Neural crest cell (in vitro differentiated cells): Measurements from ENCODE around the gene ALOXE3. TPM values are rescaled to one million over a fixed set of nuclear protein-coding genes. Genes with fewer than 3 reads are reported as not detected.
A peak's percentile ranks its signal among the peaks of the same experiment; 100 is the strongest.

Experiments
- DNase-seq: peaks from one replicate; pipeline ENCODE4 v3.0.0; 2021; ENCODE audit warnings: low read depth, mixed read lengths, low spot score
- H3K27ac Mint-ChIP-seq: one replicate; pipeline ENCODE4 v1.8.0; 2021; ENCODE audit warnings: mild to moderate bottlenecking, mixed read lengths; ENCODE audit not compliant: unreplicated experiment
- H3K27me3 Mint-ChIP-seq: 2 replicates; pipeline ENCODE4 v1.8.0; 2021; ENCODE audit warnings: low read depth, mild to moderate bottlenecking, mixed read lengths
- H3K36me3 Mint-ChIP-seq: 2 replicates; pipeline ENCODE4 v1.8.0; 2021; ENCODE audit warnings: low read depth, mild to moderate bottlenecking, mixed read lengths
- H3K4me1 Mint-ChIP-seq: 2 replicates; pipeline ENCODE4 v1.8.0; 2021; ENCODE audit warnings: mixed read lengths
- H3K4me3 Mint-ChIP-seq: one replicate; pipeline ENCODE4 v1.8.0; 2021; ENCODE audit warnings: mild to moderate bottlenecking, mixed read lengths
- H3K9me3 Mint-ChIP-seq: 2 replicates; pipeline ENCODE4 v1.8.0; 2021; ENCODE audit warnings: mixed read lengths
- total RNA-seq: library from RNA; stranded (reverse); gene quantifications from 2 replicates; pipeline ENCODE4 v1.2.1, GENCODE V29; 2021
- TF ChIP-seq, protein P1 (sequence below): fragments of 200-600 bp; sonication (generic); conservative IDR thresholded peaks from 2 replicates; pipeline ENCODE4 v1.5.0; 2021; ENCODE audit warnings: antibody characterized with exemption, mild to moderate bottlenecking

ALOXE3 gene
- total RNA-seq, 1 donor from 2014 or later = not detected

DNA sequence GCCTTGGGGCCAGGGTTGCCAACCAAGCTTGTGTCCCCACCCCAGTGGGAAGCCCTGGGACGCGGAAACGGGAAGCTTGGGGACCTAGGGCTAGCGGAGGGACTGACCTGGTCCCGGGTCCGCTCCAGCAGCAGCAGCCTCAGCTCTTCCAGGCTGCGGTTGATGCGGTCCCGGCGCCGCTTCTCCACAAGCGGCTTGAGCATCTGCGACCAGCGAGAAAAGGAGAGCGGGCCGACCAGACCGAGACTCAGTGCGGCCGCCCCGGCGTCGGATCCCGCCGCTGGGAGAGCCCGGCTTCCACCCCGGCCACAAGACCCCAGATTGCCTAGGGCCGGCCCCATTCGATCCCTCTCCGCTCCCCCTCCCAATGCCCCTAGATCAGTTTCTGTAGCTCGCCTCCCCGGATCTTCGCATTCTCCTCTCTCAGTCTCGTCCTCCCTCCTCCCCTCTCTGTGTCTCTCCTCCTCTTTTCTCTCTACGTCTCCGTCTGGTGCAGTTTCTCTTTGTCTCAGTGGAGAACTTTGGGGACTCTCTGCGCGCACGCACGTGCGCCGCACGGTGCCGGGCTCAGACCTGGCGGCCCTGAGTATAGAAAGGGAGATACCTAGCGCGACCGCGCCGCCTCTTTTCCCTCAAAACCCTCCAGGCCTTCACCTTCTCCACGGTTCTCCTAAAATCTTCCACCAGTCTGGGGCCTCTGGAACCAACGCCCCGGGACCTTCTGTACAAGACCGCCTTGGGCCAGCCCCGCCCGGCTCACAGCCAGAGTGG is 4.8 kb upstream of the ALOXE3 start:
- Mint-ChIP-seq H3K36me3 (peaks cover 15% of the 10 kb centered on the region), H3K9me3 (peaks cover 3% of the 10 kb centered on the region), H3K27ac (peak overlapping the region; percentile 65), H3K27me3 (peaks cover 90% of the 10 kb centered on the region), H3K4me3 (peak overlapping the region; percentile 88), H3K4me1 (peaks cover 74% of the 10 kb centered on the region)
- TF ChIP-seq, protein P1, sequence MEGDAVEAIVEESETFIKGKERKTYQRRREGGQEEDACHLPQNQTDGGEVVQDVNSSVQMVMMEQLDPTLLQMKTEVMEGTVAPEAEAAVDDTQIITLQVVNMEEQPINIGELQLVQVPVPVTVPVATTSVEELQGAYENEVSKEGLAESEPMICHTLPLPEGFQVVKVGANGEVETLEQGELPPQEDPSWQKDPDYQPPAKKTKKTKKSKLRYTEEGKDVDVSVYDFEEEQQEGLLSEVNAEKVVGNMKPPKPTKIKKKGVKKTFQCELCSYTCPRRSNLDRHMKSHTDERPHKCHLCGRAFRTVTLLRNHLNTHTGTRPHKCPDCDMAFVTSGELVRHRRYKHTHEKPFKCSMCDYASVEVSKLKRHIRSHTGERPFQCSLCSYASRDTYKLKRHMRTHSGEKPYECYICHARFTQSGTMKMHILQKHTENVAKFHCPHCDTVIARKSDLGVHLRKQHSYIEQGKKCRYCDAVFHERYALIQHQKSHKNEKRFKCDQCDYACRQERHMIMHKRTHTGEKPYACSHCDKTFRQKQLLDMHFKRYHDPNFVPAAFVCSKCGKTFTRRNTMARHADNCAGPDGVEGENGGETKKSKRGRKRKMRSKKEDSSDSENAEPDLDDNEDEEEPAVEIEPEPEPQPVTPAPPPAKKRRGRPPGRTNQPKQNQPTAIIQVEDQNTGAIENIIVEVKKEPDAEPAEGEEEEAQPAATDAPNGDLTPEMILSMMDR = no peak
- peak; percentile 28 for DNase-seq

DNA sequence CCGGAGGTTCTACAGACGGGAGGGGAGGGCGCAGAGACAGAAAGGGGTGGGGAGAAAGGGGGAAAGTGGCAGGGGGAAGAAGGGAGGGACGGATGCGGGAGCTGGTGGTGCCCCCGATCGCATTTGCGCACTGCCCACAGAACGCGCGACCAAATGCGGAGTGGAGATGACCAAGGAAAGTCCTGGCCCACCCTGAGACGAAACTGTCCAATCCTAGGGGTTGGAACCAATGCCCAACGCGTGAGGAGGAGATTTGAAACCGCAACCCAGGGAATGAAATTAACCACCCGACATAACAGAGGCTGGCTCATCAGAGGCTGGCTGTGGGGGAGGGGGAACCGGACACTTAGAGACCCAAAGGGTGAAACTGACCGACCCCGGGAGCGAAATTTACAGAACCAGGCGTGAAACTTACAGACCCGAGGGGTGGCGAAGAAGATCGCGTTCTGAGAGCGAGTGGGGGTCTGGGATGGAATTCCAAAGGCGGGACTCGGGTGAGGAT is 4.2 kb upstream of the ALOXE3 start:
- TF ChIP-seq, protein P1 = no peak
- Mint-ChIP-seq H3K27ac (no peak overlapping the region), H3K4me3 (peak overlapping the region; percentile 88), H3K36me3 (peaks cover 15% of the 10 kb centered on the region), H3K9me3 (peaks cover 3% of the 10 kb centered on the region), H3K27me3 (peaks cover 94% of the 10 kb centered on the region), H3K4me1 (peaks cover 80% of the 10 kb centered on the region)
- peak; percentile 11 for DNase-seq

DNA sequence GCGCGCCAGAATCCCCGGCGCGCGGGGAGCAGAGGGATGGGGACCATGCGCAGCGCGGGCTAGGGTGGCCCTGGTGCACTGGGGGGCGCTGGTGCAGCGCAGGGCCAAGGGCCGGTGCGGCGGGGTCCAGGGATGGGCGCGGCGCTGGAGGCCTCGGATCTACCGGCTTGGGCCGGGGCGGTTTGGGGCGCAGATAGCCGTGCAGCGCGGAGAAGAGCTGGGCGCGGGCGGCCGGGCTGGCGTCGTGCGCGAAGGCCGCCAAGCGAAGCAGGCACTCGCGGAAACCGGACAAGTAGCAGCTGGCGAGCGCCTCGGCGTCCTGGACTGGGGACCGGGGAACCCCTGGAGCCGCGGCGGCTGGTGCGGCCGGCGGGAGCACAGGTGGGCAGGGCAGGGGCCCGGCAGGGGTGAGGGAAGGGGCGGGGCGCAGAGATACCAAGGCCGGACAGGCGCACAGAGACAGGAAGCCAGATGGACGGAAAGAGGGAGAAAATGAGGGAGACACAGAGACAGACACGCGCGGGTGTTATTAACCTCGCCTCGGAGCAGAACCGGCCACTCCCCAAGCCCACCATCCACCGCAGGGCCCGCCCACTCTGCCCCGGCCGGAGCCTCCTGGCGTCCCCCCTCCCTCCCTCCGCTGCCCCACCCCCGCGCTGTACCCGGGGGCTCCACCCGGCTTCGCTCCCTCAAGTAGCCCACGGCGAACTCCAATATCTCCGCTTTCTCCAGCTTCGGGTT is 3.5 kb upstream of the ALOXE3 start:
- Mint-ChIP-seq H3K4me1 (peaks cover 76% of the 10 kb centered on the region), H3K4me3 (peak overlapping the region; percentile 88), H3K27ac (no peak overlapping the region), H3K36me3 (peaks cover 15% of the 10 kb centered on the region), H3K9me3 (peaks cover 3% of the 10 kb centered on the region), H3K27me3 (peaks cover 93% of the 10 kb centered on the region)
- TF ChIP-seq, protein P1 = peak; percentile 53
- DNase-seq = peak; percentile 65

DNA sequence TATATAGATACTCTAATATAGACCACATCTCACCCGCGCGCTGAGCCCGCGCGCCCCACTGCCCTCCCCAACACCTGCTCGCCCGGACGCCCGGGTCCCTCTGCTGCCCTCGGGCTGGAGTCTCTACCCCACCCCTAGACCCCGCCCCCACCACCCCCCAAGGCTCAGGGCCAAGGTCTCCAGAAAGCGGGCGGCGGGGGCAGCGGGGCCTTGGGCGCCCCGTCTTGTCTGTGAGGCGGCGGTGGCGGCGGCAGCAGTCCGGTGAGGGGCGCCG is 3.0 kb upstream of the ALOXE3 start:
- TF ChIP-seq, protein P1 = no peak
- H3K4me1 Mint-ChIP-seq = peaks cover 72% of the 10 kb centered on the region
- DNase-seq = no peak
- H3K27ac Mint-ChIP-seq = no peak overlapping the region
- H3K36me3 Mint-ChIP-seq = peaks cover 15% of the 10 kb centered on the region
- peaks cover 95% of the 10 kb centered on the region for H3K27me3 Mint-ChIP-seq
- peaks cover 3% of the 10 kb centered on the region for H3K9me3 Mint-ChIP-seq
- peak overlapping the region; percentile 96 for H3K4me3 Mint-ChIP-seq

DNA sequence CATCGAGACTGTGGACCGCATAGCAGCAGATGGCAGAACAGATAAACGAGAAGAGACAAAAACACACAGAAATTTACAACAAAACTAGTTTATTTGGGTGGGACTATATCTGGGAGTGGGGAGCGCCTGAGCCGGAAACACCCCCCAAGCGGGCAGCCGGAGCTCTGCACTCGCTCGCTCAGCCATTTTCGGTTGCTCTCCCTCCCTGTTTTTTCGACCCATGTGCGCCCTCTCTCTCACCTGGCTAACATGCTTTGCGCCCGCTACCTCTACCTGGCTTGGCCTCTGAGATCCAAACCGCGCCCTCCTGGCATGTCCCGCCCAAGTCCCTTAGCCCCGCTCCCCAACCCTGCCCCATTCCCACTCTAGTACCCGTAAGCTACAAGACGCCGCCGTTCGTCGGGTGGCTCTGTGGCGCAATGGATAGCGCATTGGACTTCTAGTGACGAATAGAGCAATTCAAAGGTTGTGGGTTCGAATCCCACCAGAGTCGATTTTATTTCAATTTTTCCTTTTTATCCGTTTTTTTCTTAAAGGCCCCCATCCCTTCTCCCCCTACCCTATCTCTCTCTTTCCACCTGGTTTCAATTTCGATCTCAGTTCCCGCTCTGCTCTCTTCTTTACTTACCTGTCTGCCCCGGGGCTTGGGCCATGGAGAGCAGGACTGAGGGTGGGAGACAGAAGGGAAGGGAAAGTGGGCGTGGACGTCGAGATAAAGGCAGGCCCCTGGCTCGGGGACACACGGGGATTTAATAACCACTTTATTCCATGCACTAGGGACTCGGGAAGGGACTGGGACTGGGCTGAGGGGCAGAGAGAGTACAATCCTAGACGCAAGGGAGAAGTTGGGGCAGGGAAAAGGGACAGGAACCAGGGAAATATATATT is 2.4 kb upstream of the ALOXE3 start:
- peaks cover 3% of the 10 kb centered on the region for H3K9me3 Mint-ChIP-seq
- DNase-seq = peak; percentile 64
- peak overlapping the region; percentile 90 for H3K27ac Mint-ChIP-seq
- peak overlapping the region; percentile 96 for H3K4me3 Mint-ChIP-seq
- peaks cover 15% of the 10 kb centered on the region for H3K36me3 Mint-ChIP-seq
- H3K27me3 Mint-ChIP-seq = peaks cover 96% of the 10 kb centered on the region
- TF ChIP-seq, protein P1 = peak; percentile 57
- peaks cover 67% of the 10 kb centered on the region for H3K4me1 Mint-ChIP-seq
